ENCODE data around the gene PEMT. TPM values are rescaled to one million over a fixed set of nuclear protein-coding genes. Genes with fewer than 3 reads are reported as not detected.
A peak's percentile ranks its signal among the peaks of the same experiment; 100 is the strongest.

Gene PEMT
- total RNA-seq, 4 donors from 2014 or later: 3.2 to 10.2 (median 7.1) TPM

DNA sequence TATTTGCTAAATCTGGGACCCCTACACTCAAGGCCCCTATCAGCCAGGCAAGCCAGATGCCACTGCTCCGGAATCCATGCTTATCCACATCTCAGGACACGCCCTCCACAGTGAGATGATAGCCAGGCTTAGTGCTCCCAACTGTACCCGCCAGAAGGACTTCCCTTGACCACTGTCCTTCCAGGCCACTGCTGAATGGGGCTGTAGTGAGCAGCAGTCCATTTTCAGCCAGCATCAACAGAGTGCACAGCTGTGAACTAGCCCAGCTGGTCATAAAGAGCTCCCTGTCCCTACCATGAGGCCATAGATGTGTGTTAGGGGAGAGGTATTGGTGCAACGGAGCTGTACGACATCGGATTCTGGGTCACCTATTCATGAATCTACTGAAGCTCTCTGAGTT, 127.7 kb downstream of the PEMT start:
- intact Hi-C loops (cut with DNase I; ENCODE audit: low total_unique reads) (no loop called here), in situ Hi-C loops (cut with MboI; ENCODE audit: low pct_ligation_motif_present in 1 of 4, low pct_unique_long_range_greater_than_20kb in 1 of 4, low sequenced_read_pairs in 3 of 4) (no loop called here)
- peaks cover 0 to 19% (median 16%) of the 10 kb centered on the region in 4 donors for H3K4me1 ChIP-seq
- no peaks in the 10 kb centered on the region for H3K36me3 ChIP-seq
- no peak for DNase-seq
- H3K27me3 ChIP-seq: no peaks in the 10 kb centered on the region
- TF ChIP-seq POLR2A (IDR thresholded peaks at IDR 0.05) (no peak), POLR2AphosphoS5 (IDR thresholded peaks at IDR 0.05) (no peak), EP300 (IDR thresholded peaks at IDR 0.05; ENCODE audit: low read depth) (no peak)
- no peaks in the 10 kb centered on the region for H3K9me3 ChIP-seq
- no peak overlapping the region for H3K27ac ChIP-seq
- 93 to 100% methylated on average over 1 to 6 of the region's 6 CpGs for WGBS, 2 donors (ENCODE audit: low coverage in 1 of 2)
- H3K4me3 ChIP-seq: no peak overlapping the region

DNA sequence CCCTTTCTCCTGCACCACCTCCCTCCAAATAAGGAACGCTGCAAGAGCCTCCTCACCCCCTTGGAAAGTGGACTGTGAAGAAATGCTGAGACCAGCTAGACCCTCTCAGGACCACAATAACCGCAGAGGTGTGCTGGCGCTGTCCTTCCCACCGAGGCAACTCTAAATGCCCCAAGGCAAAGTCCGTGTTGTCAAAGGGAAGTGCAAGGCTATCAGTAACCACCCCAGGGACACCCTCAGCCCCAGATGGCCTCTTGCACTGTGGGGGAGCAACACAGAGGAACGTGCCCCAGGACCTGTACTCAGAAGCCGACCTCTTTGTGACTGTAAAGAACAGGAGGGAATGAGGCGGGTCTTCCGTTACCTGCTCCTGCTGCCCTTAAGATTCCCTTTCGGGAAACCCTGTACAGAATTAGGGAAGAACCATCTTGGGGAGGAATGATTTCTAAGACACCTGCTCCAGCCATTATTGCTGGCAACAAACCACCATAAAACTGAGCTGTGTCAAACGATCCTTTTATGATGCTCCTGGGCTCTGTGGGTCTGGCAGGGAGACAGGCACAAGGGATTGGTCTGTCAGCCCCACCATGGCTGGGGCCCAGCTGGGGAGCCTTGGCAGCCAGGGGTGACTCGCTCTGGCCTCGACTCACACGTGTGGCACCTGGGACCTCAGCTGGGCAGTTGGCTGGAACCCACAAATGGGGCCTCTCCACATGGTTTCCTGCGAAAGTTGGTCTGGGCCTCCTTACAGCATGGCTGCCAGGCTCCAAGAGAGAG, 129.3 kb downstream of the PEMT start:
- Histone ChIP-seq H3K4me3 (no peak overlapping the region), H3K27ac (peak overlapping the region; percentile 21 to 56 (median 40)), H3K4me1 (peaks cover 0 to 13% (median 7%) of the 10 kb centered on the region in 4 donors), H3K9me3 (no peaks in the 10 kb centered on the region), H3K27me3 (no peaks in the 10 kb centered on the region), H3K36me3 (no peaks in the 10 kb centered on the region)
- in situ Hi-C loops (cut with MboI; ENCODE audit: low pct_ligation_motif_present in 1 of 4, low pct_unique_long_range_greater_than_20kb in 1 of 4, low sequenced_read_pairs in 3 of 4): no loop called here
- intact Hi-C loops (cut with DNase I; ENCODE audit: low total_unique reads): no loop called here
- TF ChIP-seq POLR2AphosphoS5 (IDR thresholded peaks at IDR 0.05): no peak
- no peak for TF ChIP-seq POLR2A (IDR thresholded peaks at IDR 0.05)
- TF ChIP-seq EP300 (IDR thresholded peaks at IDR 0.05; ENCODE audit: low read depth): no peak
- no peak for TF ChIP-seq CTCF (IDR thresholded peaks at IDR 0.05)
- 37% methylated on average over 15 of the region's 15 CpGs; no CpG with 5 or more reads in 1 of the 2 donors for WGBS, 2 donors (ENCODE audit: low coverage in 1 of 2)
- peak; percentile 24 for DNase-seq

- WGBS, 2 donors (ENCODE audit: low coverage in 1 of 2): 82 to 90% methylated on average over 4 of the region's 4 CpGs
- no peak for DNase-seq
- TF ChIP-seq POLR2A (IDR thresholded peaks at IDR 0.05) (no peak), CTCF (IDR thresholded peaks at IDR 0.05) (no peak), POLR2AphosphoS5 (IDR thresholded peaks at IDR 0.05) (no peak), EP300 (IDR thresholded peaks at IDR 0.05; ENCODE audit: low read depth) (no peak)
- Histone ChIP-seq H3K27ac (no peak overlapping the region), H3K4me1 (peaks cover 0 to 13% (median 6%) of the 10 kb centered on the region in 4 donors), H3K4me3 (no peak overlapping the region), H3K9me3 (no peaks in the 10 kb centered on the region), H3K36me3 (no peaks in the 10 kb centered on the region), H3K27me3 (no peaks in the 10 kb centered on the region)
- intact Hi-C loops (cut with DNase I; ENCODE audit: low total_unique reads): no loop called here
- in situ Hi-C loops (cut with MboI; ENCODE audit: low pct_ligation_motif_present in 1 of 4, low pct_unique_long_range_greater_than_20kb in 1 of 4, low sequenced_read_pairs in 3 of 4): no loop called here
Measured at GRCh38 chr17:17460038-17460437, 131.5 kb downstream of the PEMT start.

- 20 to 48% methylated on average over 1 to 2 of the region's 2 CpGs for whole genome bisulfite sequencing, 2 donors (ENCODE audit: low coverage in 1 of 2)
- Histone ChIP-seq H3K9me3 (no peaks in the 10 kb centered on the region), H3K4me3 (no peak overlapping the region), H3K27ac (peak overlapping the region in 2 of 4 donors; percentile 1 to 41), H3K36me3 (no peaks in the 10 kb centered on the region), H3K4me1 (peaks cover 0 to 13% (median 5%) of the 10 kb centered on the region in 4 donors), H3K27me3 (no peaks in the 10 kb centered on the region)
- in situ Hi-C loops (cut with MboI; ENCODE audit: low pct_ligation_motif_present in 1 of 4, low pct_unique_long_range_greater_than_20kb in 1 of 4, low sequenced_read_pairs in 3 of 4) (no loop called here), intact Hi-C loops (cut with DNase I; ENCODE audit: low total_unique reads) (no loop called here)
- DNase-seq: peak; percentile 17
- TF ChIP-seq POLR2A (IDR thresholded peaks at IDR 0.05): no peak
- TF ChIP-seq POLR2AphosphoS5 (IDR thresholded peaks at IDR 0.05): no peak
- TF ChIP-seq EP300 (IDR thresholded peaks at IDR 0.05; ENCODE audit: low read depth): no peak
- TF ChIP-seq CTCF (IDR thresholded peaks at IDR 0.05): no peak
Measured at GRCh38 chr17:17457680-17458079, 133.8 kb downstream of the PEMT start.

Data from transverse colon (tissue), 4 donors.